GM20431 (cell line): ENCODE data around the gene CHRNG.
"Not testable (repeated sequence)": the region's sequence is repeated elsewhere in the genome, so short reads cannot be mapped to it uniquely, and the experiment has no call there.

Source experiments
- in situ Hi-C: fragments of 300-500 bp; cut with MseI, MboI; formaldehyde crosslinking; loops from one replicate; pipeline ENCODE4 v1.15.0; 2020; ENCODE audit warnings: low sequenced_read_pairs; ENCODE audit not compliant: unreplicated experiment

CHRNG gene

DNA sequence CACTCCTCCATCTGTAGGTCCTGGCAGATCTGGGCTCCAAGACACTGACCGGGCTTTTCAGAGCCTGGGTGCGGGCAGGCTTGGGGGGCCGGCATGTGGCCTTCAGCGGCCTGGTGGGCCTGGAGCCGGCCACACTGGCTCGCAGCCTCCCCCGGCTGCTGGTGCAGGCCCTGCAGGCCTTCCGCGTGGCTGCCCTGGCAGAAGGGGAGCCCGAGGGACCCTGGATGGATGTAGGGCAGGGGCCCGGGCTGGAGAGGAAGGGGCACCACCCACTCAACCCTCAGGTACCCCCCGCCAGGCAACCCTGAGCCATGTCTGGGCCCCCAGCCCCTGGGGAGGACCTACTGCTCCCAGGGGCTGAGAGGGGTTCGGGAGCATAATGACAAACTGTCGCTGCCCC lies 14.3 kb upstream of the CHRNG start:
- in situ Hi-C loops = no loop called here

DNA sequence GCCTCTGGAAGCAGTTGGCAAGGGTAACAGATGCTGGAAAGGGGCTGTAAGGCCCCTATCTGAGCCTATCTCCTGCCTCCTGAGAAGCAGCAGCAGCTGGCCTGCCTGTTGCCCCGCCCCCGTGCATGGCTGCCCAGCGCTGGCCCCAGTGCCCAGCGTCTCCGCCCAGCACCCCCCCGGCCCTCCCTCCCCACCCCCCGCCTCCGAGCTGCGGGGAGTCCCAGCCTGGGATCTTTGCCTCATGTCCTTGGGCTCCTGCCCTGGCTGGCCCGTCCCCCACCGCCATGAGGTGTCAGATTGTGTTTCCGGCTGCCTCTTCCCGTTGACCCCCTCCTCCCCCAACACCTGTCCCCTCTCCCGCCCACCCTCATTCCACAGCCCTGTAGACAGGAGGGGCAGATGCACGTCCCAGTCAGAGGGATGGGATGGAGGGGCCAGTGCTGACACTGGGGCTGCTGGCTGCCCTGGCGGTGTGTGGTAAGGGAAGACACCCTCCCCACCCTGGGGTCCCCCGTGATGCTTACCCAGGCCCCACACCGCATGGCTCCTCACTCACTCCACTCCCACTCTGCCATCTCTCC lies 13.6 kb upstream of the CHRNG start, which contains the start of gene CHRND:
TSS of gene CHRND (plus strand) at position 370 of the 581 bp plus-strand sequence. CDS start at position 426, 56 bp downstream.
- in situ Hi-C loops = no loop called here

DNA sequence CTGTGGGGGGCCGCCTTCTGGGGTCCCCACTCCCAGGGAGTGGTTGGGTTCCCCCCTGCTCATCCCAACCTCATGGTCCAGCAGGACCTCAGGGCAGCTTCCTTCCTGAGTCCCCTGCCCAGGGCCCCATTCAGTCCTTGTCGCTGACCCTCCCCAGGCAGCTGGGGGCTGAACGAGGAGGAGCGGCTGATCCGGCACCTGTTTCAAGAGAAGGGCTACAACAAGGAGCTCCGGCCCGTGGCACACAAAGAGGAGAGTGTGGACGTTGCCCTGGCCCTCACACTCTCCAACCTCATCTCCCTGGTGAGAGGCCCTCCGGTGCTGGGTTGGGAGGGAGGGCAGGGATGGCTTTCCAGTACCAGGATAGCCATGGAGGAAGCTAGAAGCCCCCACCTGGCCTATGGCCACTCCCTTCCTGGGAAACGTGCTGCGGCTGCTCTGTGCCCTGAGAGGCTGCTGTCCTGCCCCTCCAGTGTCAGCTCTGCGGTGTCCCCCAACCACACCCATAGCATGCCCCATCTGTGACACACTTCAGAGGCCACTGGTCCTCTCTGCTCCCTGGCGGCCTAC lies 13.0 kb upstream of the CHRNG start:
- in situ Hi-C loops = no loop called here

DNA sequence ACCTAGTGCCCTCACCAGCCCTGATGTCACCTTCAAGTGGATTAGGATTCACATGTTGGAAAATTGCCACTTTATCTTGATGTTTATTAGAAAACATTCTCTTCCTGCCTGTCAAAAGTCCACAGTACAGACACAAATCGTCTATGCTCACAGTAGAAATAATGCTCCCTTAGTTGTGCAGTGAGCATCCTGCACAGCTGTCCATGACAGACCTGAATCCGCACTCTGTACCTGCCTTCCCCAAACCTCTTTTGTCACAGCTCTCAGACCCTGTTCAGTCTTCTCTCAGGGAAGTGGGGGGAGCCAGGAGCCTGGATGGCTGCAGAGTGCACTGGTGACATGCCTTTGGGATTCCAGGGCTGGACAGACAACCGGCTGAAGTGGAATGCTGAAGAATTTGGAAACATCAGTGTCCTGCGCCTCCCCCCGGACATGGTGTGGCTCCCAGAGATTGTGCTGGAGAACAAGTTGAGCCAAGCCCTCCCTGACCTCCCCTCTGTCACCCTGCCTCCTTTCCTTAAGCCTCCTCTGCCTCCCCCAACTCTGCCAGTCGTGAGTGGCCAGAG lies 11.5 kb upstream of the CHRNG start:
- in situ Hi-C loops = no loop called here

DNA sequence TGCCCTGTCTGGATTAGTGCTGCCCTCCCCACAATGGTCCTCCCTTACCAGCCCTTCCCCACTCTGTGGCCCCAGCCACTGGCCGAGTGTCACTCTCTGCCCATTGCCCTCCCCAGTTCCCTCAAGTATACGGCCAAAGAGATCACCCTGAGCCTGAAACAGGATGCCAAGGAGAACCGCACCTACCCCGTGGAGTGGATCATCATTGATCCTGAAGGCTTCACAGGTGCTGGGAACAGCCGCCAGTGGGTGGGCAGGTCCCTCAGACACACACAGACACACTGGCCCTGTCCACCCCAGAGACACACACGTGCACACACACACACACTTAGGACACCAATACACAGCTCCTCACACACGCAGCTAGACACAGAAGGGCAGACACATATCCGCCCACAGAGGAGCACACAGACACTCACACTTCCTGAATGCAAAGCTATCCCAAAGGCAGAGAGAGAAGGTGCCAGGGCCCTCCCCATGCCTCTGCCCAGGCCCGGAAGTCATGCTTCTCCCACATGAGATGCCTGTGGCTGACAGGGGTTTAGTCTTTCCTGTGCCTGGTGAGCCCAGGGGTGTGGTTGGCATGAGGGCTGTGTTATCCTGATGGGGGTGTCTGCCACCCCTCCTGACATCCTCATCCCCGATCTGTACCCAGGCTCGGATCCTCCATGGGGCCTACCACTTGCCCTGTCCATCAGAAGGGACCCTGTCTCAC lies 10.6 kb upstream of the CHRNG start:
- in situ Hi-C loops = no loop called here

DNA sequence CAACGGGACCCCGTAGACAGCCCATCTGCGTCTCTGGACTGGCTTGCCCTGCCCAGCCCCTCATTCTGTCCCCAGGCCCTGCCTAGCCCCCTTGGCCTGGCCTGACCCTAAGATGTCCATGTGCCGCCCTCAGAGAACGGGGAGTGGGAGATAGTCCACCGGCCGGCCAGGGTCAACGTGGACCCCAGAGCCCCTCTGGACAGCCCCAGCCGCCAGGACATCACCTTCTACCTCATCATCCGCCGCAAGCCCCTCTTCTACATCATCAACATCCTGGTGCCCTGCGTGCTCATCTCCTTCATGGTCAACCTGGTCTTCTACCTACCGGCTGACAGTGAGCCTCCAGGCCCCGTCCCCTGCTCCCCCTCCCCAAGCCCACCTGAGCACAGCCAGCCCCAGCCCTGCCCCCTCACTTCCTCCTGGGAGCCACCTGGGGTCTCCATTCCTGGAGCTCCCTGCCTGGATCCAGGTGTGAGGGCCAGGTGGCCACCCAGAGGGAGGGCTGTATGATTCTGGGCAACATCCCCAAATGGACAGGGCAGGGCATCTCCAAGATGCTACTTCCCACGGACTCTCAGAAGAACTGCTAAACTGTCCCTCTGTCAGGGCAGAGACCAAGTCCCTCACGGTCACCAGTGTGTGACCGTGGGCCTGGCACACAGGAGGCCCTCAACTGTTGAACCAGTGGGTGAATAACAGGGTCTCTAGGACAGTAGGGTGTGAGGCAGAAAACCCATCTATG lies 9.5 kb upstream of the CHRNG start:
- in situ Hi-C loops = no loop called here

DNA sequence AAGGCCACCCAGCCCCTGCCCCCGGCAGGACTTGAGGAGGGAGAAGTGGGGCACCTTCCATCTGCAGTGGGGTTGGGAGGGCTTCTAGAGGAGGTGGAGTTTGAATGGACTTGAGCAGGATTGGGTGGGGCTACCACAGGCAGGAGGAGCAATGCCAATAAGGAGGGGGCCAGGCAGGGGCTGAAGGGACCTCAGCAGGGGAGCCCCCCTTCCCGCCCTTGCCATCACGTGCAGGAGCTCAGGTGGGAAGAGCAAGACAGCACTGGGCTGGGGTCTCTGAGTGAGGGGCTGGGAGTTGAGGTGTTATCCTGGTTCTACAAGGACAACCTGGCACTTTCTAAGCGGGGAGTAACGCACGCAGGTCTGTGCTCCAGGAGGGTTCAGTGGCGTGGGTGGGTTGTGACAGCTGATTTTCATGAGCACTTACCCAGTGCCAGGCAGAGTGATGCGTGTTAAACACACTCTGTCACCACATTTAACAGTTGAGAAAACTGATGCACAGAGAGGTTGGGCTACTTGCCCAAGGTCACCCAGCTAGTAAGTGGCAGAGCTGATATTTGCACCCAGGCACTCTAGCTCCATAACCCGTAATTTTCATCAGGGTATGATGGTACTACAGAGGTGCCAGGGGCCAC lies 8.7 kb upstream of the CHRNG start:
- in situ Hi-C loops = no loop called here

DNA sequence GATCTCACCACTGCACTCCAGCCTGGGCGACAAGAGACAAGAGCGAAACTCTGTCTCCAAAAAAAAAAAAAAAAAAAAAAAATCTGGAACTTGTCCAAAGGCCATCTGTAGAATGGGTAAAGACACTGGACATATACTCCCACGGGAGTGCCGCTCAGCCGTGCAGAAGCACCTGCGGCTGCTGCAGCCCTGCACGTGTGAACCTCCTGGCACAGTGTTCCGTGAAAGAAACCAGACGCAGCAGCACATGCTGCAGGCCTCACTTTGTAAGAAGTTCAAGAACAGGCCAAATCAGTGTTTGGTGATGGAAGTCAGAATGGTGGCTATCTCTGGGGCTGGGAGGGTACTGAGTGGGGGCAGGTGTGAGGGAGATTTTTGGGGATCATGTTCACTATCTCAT lies 7.1 kb upstream of the CHRNG start:
- in situ Hi-C loops = no loop called here

DNA sequence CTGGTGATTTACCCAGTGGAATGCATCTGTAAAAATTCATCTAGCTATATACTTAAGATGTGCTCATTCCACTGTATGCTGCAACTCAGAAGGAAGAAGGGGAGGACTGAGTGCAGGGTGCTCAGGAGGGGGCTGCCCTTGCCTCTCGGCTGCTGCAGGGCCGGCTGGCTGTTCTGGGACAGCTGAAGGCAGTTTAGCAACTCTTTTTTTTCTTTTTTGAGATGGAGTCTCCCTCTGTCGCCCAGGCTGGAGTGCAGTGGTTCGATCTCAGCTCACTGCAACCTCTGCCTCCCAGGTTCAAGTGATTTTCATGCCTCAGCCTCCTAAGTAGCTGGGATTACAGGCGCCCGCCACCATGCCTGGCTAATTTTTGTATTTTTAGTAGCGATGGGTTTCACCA lies 6.7 kb upstream of the CHRNG start:
- in situ Hi-C loops = not testable (repeated sequence)

DNA sequence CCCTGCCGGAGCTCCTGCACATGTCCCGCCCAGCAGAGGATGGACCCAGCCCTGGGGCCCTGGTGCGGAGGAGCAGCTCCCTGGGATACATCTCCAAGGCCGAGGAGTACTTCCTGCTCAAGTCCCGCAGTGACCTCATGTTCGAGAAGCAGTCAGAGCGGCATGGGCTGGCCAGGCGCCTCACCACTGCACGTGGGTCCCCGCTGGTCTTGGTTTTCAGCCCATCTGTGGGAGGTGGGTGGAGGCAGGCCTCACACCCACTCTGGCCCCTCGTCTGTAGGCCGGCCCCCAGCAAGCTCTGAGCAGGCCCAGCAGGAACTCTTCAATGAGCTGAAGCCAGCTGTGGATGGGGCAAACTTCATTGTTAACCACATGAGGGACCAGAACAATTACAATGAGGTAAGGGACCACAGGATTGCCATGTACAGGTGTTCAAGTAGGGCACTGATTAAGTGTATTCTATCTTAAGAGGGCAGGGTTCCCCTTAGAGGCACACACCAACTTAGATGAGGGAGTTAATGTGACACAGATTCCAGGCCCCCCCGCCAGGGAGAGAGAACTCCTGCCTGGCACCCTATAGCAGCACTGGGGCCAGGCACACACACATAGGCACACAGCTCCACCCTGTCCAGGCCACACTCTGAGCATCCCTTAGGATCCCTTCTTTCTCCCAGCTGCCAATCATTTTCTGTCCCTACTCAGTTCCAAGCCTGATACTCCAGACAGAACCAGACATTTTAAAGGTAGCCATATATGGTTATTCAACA lies 5.4 kb upstream of the CHRNG start:
- in situ Hi-C loops = no loop called here

DNA sequence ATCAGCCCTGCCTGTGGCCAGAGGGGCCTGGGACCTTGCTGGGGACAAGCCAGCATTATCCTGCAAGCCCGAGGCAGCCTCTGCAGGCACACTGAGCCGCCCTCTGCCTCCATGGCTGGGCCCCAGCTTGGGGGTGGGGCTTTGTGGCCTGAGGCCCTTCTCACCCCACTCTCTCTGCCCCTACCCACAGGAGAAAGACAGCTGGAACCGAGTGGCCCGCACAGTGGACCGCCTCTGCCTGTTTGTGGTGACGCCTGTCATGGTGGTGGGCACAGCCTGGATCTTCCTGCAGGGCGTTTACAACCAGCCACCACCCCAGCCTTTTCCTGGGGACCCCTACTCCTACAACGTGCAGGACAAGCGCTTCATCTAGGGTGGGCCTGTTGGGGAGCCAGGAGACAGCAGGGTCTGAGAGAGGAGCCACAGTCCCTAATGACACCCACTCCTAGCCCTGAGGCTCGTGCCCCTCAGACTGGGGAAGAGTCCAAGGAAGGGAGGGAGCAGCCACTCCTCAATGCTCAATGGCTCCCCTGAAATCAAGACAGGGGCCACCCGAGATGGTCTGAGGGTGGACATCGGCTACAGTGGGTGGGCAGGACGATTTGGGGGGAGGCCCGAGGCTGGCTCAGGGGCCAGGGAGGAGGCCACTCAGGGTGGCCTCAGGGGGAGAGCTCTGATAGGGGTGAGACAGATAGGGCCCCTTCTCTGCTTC lies 4.4 kb upstream of the CHRNG start:
- in situ Hi-C loops = no loop called here

DNA sequence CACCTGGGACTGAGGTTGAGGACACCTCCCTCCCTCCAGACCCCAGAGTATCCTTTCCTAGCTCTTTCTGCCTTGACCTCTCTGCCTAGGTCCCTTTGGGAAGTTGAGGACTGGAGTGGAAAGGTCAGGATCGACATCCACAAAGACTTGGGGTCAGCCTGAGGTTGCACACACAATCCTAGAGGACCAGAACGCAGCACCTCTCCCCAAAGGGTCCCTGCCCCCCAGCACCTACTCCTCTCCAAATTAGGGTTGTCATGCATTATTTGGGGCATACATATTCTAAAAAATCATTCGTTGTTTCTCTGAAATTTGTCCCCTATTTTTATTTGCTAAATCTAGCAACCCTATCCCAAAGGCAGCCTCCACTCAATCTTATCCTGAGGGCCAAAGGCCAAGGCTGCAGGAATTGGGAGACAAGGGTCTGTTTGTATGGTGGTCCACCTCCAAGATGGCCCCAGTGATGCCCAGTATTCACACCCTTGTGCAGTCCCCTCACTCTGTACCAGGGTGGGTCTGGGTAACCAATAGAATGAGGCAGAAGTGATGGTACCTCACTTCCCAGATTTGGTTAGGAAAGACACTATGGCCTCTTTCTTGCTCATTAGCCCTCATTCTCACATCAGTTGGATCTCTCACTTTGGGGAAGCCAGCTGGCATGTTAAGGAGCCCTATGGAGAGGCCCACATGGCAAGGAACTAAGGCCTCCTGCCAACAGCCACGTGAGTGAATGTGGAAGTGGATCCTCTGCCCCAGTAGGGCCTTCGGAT lies 3.5 kb upstream of the CHRNG start:
- in situ Hi-C loops = no loop called here

DNA sequence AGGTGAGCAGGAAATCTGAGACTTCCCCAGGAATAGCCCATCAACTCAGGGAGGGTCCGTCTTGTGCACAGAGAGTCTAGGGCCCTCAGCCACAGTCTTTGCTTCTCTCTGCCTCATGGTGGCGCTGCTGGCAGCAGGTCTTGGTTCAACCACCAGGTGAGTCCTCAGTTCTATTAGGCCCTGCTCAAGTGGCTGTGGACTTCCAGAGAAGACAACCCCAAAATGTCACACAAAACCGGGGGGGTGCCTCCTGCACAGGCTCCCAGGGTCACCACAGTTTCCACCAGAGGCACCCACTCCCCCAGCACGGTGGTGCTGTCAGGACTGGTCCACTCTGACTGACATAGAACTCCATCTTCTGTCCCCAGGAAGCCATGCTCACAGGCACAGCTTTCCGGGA lies 2.4 kb upstream of the CHRNG start:
- in situ Hi-C loops = no loop called here

DNA sequence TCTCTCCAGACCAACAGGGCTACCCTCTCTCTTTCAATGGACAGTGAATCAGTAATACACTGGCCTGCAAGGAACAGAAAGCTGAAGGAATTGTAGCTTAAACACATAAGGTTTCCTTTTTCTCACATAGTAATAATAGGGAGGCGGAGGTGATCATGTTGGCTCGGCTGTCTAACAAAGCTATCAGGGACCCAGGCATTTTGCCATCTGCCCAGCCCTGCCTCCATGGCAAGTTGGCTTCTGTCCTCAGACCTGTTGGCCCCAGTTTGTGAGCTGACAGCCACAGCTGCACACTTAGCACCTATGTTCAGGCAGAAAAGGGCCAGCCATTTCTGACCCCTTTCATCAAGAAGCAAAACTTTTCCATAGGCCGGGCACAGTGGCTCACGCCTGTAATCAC lies 2.0 kb upstream of the CHRNG start:
- in situ Hi-C loops = no loop called here

DNA sequence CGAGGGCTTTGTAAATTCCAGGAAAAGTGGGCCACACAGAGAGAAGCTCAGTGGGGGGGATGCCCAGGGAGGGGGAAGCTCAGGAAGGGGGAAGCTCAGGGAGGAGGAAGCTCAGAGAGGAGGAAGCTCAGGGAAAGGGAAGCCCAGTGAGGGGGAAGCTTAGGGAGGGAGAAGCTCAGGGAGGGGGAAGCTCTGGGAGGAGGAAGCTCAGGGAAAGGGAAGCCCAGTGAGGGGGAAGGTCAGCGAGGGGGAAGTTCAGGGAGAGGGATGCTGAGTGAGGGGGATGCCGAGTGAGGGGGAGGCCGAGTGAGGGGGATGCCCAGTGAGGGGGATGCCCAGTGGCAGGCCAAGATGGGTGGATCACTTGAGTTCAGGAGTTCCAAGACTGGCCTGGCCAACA lies 821 bp upstream of the CHRNG start:
- in situ Hi-C loops = no loop called here

DNA sequence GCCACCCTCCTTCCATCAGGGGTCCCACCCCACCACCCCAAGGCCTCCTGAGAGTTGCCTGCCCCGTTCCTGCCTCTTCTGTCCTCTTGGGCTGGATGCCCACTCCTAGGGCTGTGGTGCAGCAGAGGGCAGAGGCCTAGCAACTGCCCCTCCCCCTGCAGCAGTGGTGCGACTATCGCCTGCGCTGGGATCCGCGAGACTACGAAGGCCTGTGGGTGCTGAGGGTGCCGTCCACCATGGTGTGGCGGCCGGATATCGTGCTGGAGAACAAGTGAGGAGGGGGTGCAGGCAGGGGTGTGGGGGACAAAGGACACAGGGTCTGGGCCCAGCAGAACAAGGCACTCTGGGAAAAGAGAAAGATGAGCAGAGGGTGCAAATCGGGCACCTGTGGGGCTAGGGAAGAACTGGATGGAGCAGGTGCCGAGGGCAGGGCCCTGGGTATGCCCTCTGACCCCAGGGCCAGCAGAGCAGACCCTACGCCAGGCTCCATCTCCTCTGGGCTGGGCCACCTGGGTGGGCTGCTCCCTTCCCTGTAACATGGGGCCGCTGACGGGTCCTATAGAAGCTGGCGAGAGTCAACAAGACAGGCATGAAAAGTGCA lies 1.0 kb downstream of the CHRNG start:
- in situ Hi-C loops = no loop called here

DNA sequence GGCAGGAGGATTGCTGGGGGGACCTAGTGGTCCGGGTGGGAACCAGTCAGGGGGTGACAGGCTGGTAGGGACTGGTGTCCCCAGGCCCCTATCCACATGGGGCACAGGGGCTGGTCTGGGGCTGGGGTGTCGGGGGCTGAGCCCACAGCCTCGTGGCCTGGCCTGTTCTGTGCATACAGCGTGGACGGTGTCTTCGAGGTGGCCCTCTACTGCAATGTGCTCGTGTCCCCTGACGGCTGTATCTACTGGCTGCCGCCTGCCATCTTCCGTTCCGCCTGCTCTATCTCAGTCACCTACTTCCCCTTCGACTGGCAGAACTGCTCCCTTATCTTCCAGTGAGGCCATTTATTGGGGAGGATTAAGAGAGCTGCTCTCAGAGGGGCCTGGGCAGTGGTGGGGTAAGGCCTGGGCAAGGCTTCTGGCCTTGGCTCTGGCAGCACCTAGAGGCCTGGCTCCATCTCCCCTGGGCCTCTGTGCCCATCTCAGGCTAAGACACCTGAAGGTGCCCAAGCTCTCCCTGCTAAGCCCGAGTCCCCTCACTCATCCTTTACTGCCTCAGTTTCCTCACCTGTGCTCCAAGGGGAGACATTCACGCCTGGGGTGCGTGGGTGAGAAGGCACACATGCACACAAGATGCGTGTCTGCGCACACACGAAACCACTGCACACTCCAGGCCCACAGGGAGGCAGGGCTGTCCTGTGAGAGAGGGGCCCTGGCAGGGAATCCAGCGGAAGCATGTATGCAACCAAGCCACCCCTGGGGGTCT lies 1.9 kb downstream of the CHRNG start:
- in situ Hi-C loops = no loop called here
